BLaER1 treated with 17β-estradiol and CSF1 and Interleukin-3, amounts not matched to agents 10 nM and 100 nM (cell line): ENCODE measurements around the gene TTC39C.
"Not testable (repeated sequence)": the region's sequence is repeated elsewhere in the genome, so short reads cannot be mapped to it uniquely, and the experiment has no call there.

Experiments used
- H3K27ac ChIP-seq, 11 experiments: shearing (Covaris generic); formaldehyde crosslinking; 2 replicates each; pipeline ENCODE4 v1.8.1; 2022
- H3K27me3 ChIP-seq, 11 experiments: shearing (Covaris generic); formaldehyde crosslinking; 2 replicates each; pipeline ENCODE4 v1.8.1; 2022
- H3K36me3 ChIP-seq, 11 experiments: shearing (Covaris generic); formaldehyde crosslinking; 2 replicates each; pipeline ENCODE4 v1.8.1; 2022
- H3K4me1 ChIP-seq, 10 experiments: shearing (Covaris generic); formaldehyde crosslinking; 2 replicates each; pipeline ENCODE4 v1.8.1; 2022
- H3K4me2 ChIP-seq, 11 experiments: shearing (Covaris generic); formaldehyde crosslinking; 2 replicates each; pipeline ENCODE4 v1.8.1; 2022
- H3K4me3 ChIP-seq, 10 experiments: shearing (Covaris generic); formaldehyde crosslinking; 2 replicates each; pipeline ENCODE4 v1.8.1; 2022
- H3K9ac ChIP-seq, 11 experiments: shearing (Covaris generic); formaldehyde crosslinking; 2 replicates each; pipeline ENCODE4 v1.8.1; 2022
- H3K9me3 ChIP-seq, 11 experiments: shearing (Covaris generic); formaldehyde crosslinking; replicated peaks in 1 of 11; 2 replicates each; pipeline ENCODE4 v1.8.1; 2022
- H4K20me1 ChIP-seq, 11 experiments: shearing (Covaris generic); formaldehyde crosslinking; 2 replicates each; pipeline ENCODE4 v1.8.1; 2022
- Cebpa-rat ChIP-seq, 11 experiments: shearing (Covaris generic); IDR thresholded peaks; 2 replicates each; pipeline ENCODE4 v1.8.1; 2022

Gene TTC39C

GRCh38 chr18:24021505-24021904 is 7.0 kb downstream of the TTC39C start:
- peak overlapping the region; percentile 16 to 95 (median 87); a peak in 21 of 22 replicates for H3K4me2 ChIP-seq
- H3K9ac ChIP-seq: peak overlapping the region in 6 of 11 experiments; percentile 4 to 48 (median 20); a peak in 2 of 22 replicates
- peak overlapping the region in 8 of 11 experiments; percentile 20 to 59 (median 44); a peak in 12 of 22 replicates for H3K27ac ChIP-seq
- peaks cover 8 to 84% (median 42%) of the 10 kb centered on the region in 11 experiments for H3K36me3 ChIP-seq
- no peak overlapping the region for H3K4me3 ChIP-seq
- H3K4me1 ChIP-seq: peaks cover 73 to 93% (median 82%) of the 10 kb centered on the region in 10 experiments
- no peaks in the 10 kb centered on the region for H3K27me3 ChIP-seq
- H3K9me3 ChIP-seq: no peaks in the 10 kb centered on the region
- peak in 1 of 11 experiments; percentile 51; a peak in 1 of 22 replicates for TF ChIP-seq Cebpa-rat (IDR thresholded peaks at IDR 0.05)
- peaks cover 11 to 96% (median 79%) of the 10 kb centered on the region in 11 experiments; a peak in 21 of 22 replicates for H4K20me1 ChIP-seq

GRCh38 chr18:24022161-24022560 is 7.6 kb downstream of the TTC39C start:
- Histone ChIP-seq H3K9ac (peak overlapping the region in 6 of 11 experiments; percentile 2 to 29 (median 14); a peak in 3 of 22 replicates), H3K4me1 (peaks cover 73 to 93% (median 81%) of the 10 kb centered on the region in 10 experiments), H3K27ac (peak overlapping the region in 8 of 11 experiments; percentile 19 to 56 (median 33); a peak in 11 of 22 replicates)

GRCh38 chr18:24023185-24023814 is 8.7 kb downstream of the TTC39C start:
- H3K9me3 ChIP-seq: no peaks in the 10 kb centered on the region
- no peaks in the 10 kb centered on the region for H3K27me3 ChIP-seq
- H3K36me3 ChIP-seq: peaks cover 8 to 82% (median 45%) of the 10 kb centered on the region in 11 experiments
- H4K20me1 ChIP-seq: peaks cover 7 to 96% (median 68%) of the 10 kb centered on the region in 11 experiments; a peak in 21 of 22 replicates
- no peak overlapping the region for H3K4me3 ChIP-seq
- peak overlapping the region in 9 of 11 experiments; percentile 16 to 95 (median 82); a peak in 7 of 22 replicates for H3K4me2 ChIP-seq
- no peak overlapping the region for H3K27ac ChIP-seq
- H3K4me1 ChIP-seq: peaks cover 70 to 93% (median 79%) of the 10 kb centered on the region in 10 experiments
- TF ChIP-seq Cebpa-rat (IDR thresholded peaks at IDR 0.05): no peak
- no peak overlapping the region for H3K9ac ChIP-seq

More at GRCh38 chr18:24022161-24022560, 7.6 kb downstream of the TTC39C start:
- Histone ChIP-seq H3K9me3 (no peaks in the 10 kb centered on the region), H3K36me3 (peaks cover 8 to 86% (median 44%) of the 10 kb centered on the region in 11 experiments), H4K20me1 (peaks cover 8 to 96% (median 77%) of the 10 kb centered on the region in 11 experiments; a peak in 21 of 22 replicates), H3K4me3 (0 out of 20 replicates have a peak overlapping the region, but pooled peaks of 1 of the 10 experiments have one; percentile 1), H3K4me2 (peak overlapping the region; percentile 14 to 95 (median 87)), H3K27me3 (no peaks in the 10 kb centered on the region)
- TF ChIP-seq Cebpa-rat (IDR thresholded peaks at IDR 0.05): no peak

- Histone ChIP-seq H4K20me1 (peaks cover 7 to 94% (median 56%) of the 10 kb centered on the region in 11 experiments; a peak in 21 of 22 replicates), H3K9ac (no peak overlapping the region), H3K4me3 (no peak overlapping the region), H3K27me3 (no peaks in the 10 kb centered on the region), H3K27ac (no peak overlapping the region), H3K9me3 (no peaks in the 10 kb centered on the region), H3K4me2 (no peak overlapping the region), H3K4me1 (peaks cover 59 to 82% (median 68%) of the 10 kb centered on the region in 10 experiments), H3K36me3 (peaks cover 8 to 74% (median 45%) of the 10 kb centered on the region in 11 experiments)
- TF ChIP-seq Cebpa-rat (IDR thresholded peaks at IDR 0.05): no peak
Measured at GRCh38 chr18:24024425-24024824, 9.9 kb downstream of the TTC39C start.

- no peak overlapping the region for H3K9ac ChIP-seq
- H3K4me2 ChIP-seq: peak overlapping the region; percentile 4 to 76 (median 63); a peak in 14 of 22 replicates
- H3K27ac ChIP-seq: peak overlapping the region in 4 of 11 experiments; percentile 49 to 69 (median 62); a peak in 8 of 22 replicates
- peaks cover 38 to 62% (median 48%) of the 10 kb centered on the region in 10 experiments for H3K4me1 ChIP-seq
- H3K36me3 ChIP-seq: peaks cover 8 to 73% (median 48%) of the 10 kb centered on the region in 11 experiments
- no peak overlapping the region for H3K4me3 ChIP-seq
- no peak for TF ChIP-seq Cebpa-rat (IDR thresholded peaks at IDR 0.05)
- no peaks in the 10 kb centered on the region for H3K27me3 ChIP-seq
- peaks cover 3 to 92% (median 42%) of the 10 kb centered on the region in 11 experiments; a peak in 20 of 22 replicates for H4K20me1 ChIP-seq
- 0 out of 22 replicates have a peak, but pooled peaks cover 0 to 5% (median 0%) of the 10 kb centered on the region in 11 experiments for H3K9me3 ChIP-seq
Measured at GRCh38 chr18:24026457-24026856, 11.9 kb downstream of the TTC39C start.

- peak overlapping the region in 2 of 11 experiments; percentile 14 to 28; a peak in 1 of 22 replicates for H3K9ac ChIP-seq
- H3K4me1 ChIP-seq: peaks cover 30 to 54% (median 39%) of the 10 kb centered on the region in 10 experiments
- no peaks in the 10 kb centered on the region for H3K27me3 ChIP-seq
- H4K20me1 ChIP-seq: peaks cover 3 to 92% (median 34%) of the 10 kb centered on the region in 11 experiments; a peak in 20 of 22 replicates
- H3K27ac ChIP-seq: peak overlapping the region in 9 of 11 experiments; percentile 15 to 69 (median 40); a peak in 15 of 22 replicates
- H3K36me3 ChIP-seq: peaks cover 8 to 73% (median 55%) of the 10 kb centered on the region in 11 experiments
- TF ChIP-seq Cebpa-rat (IDR thresholded peaks at IDR 0.05): peak in 2 of 11 experiments; percentile 25 to 30; a peak in 3 of 22 replicates
- H3K4me3 ChIP-seq: no peak overlapping the region
- H3K9me3 ChIP-seq: 0 out of 22 replicates have a peak, but pooled peaks cover 0 to 11% (median 0%) of the 10 kb centered on the region in 11 experiments
- peak overlapping the region; percentile 4 to 76 (median 63); a peak in 17 of 22 replicates for H3K4me2 ChIP-seq
Measured at GRCh38 chr18:24027156-24027827, 12.7 kb downstream of the TTC39C start.

- H3K9ac ChIP-seq, H3K4me2 ChIP-seq, H3K27me3 ChIP-seq, H3K27ac ChIP-seq, H3K4me3 ChIP-seq: not testable (repeated sequence)
- Histone ChIP-seq H3K9me3 (peaks cover 0 to 21% (median 7%) of the 10 kb centered on the region in 11 experiments; a peak in 9 of 22 replicates), H3K4me1 (peaks cover 17 to 41% (median 28%) of the 10 kb centered on the region in 10 experiments), H4K20me1 (peaks cover 0 to 95% (median 21%) of the 10 kb centered on the region in 11 experiments; a peak in 15 of 22 replicates), H3K36me3 (peaks cover 0 to 75% (median 51%) of the 10 kb centered on the region in 11 experiments; a peak in 18 of 22 replicates)
Measured at GRCh38 chr18:24028946-24029345, 14.4 kb downstream of the TTC39C start.

- H4K20me1 ChIP-seq: peaks cover 0 to 90% (median 10%) of the 10 kb centered on the region in 11 experiments; a peak in 15 of 22 replicates
- TF ChIP-seq Cebpa-rat (IDR thresholded peaks at IDR 0.05): no peak
- peaks cover 8 to 27% (median 19%) of the 10 kb centered on the region in 10 experiments; a peak in 19 of 20 replicates for H3K4me1 ChIP-seq
- H3K36me3 ChIP-seq: peaks cover 0 to 72% (median 45%) of the 10 kb centered on the region in 11 experiments; a peak in 19 of 22 replicates
- no peak overlapping the region for H3K27ac ChIP-seq
- no peak overlapping the region for H3K9ac ChIP-seq
- H3K27me3 ChIP-seq: no peaks in the 10 kb centered on the region
- no peak overlapping the region for H3K4me2 ChIP-seq
- H3K4me3 ChIP-seq: no peak overlapping the region
- H3K9me3 ChIP-seq: peaks cover 0 to 36% (median 26%) of the 10 kb centered on the region in 11 experiments; a peak in 17 of 22 replicates
Measured at GRCh38 chr18:24031318-24031717, 16.8 kb downstream of the TTC39C start.
